GM12875 (cell line): ENCODE data around the gene LIMCH1.

Source experiments
- H3K4me3 ChIP-seq: one replicate; pipeline ENCODE4 v1.5.1; 2011; ENCODE audit warnings: low read depth, low read length, control low read depth
- CTCF ChIP-seq: IDR thresholded peaks from 2 replicates; pipeline ENCODE4 v1.5.1; 2011; ENCODE audit warnings: low read depth, mild to moderate bottlenecking, control low read depth, inconsistent platforms, low read length, moderate library complexity, borderline replicate concordance; ENCODE audit not compliant: insufficient read depth

LIMCH1 gene

DNA sequence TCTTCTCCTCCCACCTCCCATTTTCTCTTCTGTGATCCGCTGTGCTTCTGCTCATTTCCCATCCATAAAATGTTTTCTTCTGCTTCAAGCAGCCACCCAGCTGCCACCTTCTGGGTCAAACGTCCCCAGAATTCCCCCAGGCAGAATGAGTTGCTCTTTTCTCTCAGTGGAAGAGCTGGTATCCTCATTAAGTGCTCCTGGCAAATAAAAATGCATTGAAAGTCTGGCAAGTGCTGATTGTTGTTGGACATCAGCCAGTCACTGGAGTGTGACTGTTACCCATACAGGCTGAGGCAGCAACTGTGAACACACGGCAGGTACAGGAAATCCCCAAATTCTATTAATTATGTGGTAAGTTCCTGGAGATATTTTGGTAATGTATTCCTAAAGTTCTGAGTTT, 52.6 kb downstream of the LIMCH1 start:
- TF ChIP-seq CTCF, result no peak
- no peak overlapping the region for H3K4me3 ChIP-seq

DNA sequence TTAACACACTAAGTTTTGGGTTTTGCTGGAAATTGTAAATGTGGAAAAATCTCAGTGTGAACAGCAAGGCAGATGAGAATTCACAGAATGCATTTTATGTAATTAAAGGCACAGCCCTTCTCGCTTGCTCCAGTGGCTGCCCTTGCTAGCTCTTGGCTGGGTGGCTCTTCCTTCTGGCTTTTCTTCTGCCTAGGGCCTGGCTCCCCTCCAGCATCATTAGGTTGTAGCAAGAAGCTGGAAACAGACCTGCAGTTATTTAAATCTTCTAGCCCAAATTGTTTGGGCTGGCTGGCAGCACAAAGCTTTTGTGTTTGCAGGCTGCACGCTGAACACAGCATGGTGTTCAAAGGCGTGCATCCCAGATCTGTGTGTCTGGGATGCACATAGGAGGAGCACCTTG, 56.5 kb downstream of the LIMCH1 start:
- TF ChIP-seq CTCF, result no peak
- H3K4me3 ChIP-seq, result no peak overlapping the region

DNA sequence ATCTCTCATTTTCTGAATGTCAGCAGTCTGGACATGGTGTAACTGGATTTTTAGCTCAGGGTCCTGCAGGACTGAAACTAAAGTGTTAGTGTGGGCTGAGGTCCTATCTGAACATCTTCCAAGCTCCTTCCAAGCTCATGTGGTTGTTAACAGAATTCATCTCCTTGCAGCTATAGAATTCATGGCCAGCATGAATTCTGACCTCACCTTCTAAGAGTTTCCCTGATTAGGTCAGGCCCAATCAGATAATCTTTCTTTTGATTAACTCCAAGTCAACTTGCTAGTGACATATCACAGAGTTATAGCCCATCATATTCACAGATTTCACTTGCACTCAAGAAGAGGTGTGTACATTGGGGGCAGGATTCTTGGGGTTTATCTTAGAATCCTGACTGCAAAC, 59.5 kb downstream of the LIMCH1 start:
- H3K4me3 ChIP-seq, result no peak overlapping the region
- TF ChIP-seq CTCF, result no peak

GRCh38 chr4:41598580-41598979, 60.6 kb downstream of the LIMCH1 start:
- no peak for TF ChIP-seq CTCF

DNA sequence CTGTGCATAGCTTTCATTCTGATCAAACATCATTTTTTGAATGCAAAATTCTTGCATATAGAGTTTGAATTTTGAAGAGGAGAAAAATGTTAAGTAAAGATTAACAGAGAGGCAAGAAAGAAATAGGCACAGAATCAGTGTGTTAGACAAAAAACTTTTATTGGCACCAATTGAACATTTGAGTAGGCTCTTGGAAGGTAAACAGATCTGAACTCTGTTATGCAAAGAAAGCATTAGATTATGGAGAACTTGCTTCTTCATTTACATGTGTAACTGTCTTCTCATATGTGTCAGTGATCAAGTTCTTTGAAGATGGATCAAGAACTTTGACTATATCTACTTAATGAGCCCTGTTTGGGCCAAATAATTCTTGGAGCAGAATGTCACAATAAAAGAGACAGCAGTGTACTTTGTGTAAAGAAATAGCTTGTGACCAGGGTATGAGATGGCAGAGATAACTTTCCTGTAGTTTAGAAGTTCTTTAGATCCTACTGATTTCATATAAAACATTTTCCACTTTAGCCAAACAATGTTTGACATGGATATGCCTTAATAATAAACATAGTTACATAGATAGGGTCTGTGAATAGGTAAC, 61.3 kb downstream of the LIMCH1 start:
- TF ChIP-seq CTCF, result no peak
- no peak overlapping the region for H3K4me3 ChIP-seq

More at GRCh38 chr4:41598580-41598979, 60.6 kb downstream of the LIMCH1 start:
- H3K4me3 ChIP-seq, result no peak overlapping the region

- TF ChIP-seq CTCF, result no peak
- H3K4me3 ChIP-seq, result no peak overlapping the region
Observed at GRCh38 chr4:41600243-41600912, 62.4 kb downstream of the LIMCH1 start.

GRCh38 chr4:41601025-41601424, 63.1 kb downstream of the LIMCH1 start:
- TF ChIP-seq CTCF, result no peak
- H3K4me3 ChIP-seq, result no peak overlapping the region
